GM18867 (cell line): ENCODE results near the gene CCDC201.

ENCODE experiments used
- ATAC-seq: cut with Tn5 transposase; IDR thresholded peaks from one replicate; pipeline ENCODE4 v1.9.1; 2021; ENCODE audit warnings: mild to moderate bottlenecking, moderate library complexity; ENCODE audit not compliant: unreplicated experiment

Gene CCDC201

DNA sequence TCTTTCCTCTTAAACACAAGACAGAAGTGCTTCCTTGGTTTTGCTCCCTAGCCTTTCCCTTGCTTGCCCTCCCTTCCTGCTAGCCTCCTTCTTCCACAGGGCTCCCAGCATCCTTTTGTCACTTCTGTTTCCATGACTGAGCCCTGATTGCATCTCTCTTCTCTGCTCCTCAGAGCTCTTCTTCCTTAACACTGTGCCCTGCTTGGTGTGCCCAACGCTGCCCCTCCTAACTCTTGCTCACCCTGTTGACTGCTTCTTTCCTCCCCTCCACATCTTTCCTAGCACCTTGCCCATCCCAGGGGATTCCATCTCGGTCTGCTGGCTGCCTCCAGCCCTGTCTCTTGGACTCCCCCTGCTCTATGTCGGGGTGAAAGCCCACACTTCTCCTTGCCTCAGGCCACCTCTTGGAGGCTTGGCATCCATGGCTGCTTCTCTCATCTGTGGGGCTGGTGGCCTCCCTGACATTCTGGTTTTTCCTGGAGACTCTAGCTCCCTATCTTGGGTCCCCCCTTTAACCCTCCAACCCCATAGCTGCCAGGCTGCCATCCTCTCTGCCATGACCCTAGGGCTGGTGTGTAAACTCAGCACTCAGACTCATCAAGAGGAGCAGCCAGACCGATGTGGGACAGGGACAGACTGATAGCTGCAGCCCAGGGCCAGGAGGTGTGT is 21.2 kb upstream of the CCDC201 start:
- ATAC-seq: no peak

DNA sequence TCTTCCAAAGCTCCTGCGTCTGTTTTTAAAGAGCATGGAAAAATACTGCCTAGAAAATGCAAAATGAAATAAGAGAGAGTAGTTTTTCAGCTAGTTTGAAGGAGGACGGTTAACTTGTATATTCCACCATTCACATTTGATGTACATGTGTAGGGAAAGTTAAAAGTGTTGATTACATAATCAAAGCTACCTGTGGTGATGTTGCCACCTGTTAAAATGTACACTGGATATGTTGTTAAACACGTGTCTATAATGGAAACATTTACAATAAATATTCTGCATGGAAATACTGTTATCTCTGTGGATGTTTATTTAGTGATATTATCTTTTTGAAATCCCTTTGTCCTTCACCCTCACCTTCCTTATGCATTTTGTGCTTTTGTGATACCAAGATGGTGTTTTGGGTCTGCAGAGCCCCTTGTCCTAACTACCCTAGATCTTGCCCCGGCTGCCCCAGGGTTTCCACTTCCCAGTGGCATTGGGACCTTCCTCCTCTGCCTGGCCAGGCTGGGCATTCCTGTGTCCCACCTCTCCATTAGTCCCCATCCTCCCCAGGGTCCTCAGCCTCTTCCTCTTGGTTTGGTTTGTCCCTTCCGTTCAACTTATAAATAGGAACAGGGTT is 20.6 kb upstream of the CCDC201 start:
- no peak for ATAC-seq

DNA sequence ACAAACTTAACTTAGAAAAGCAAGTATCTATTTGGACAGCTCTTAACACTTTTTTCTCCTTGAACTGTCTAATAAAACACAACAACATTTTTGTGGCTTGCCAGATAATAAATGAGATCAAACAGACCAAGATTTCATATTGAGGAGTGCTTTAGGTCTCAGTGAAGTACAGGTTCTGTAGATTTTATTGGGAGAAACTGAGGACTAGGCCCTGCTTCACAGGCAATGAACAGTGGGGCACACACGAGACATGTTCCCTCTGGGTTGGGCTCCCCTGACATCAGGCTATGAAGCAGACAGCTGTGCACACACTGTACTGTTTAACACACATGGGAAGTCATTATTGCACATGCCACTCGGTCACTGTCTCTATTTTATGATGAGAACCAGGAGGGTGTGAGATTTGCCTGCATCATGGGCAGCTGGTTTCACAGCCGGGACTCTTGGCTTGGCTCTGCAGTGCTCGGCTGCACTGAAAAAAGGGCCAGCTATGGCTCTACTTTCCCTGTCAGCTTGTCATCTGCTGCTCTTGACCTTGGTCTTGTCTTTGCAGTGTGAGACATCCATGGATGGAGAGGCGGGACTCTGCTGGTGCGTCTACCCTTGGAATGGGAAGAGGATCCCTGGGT is 19.6 kb upstream of the CCDC201 start:
- no peak for ATAC-seq

DNA sequence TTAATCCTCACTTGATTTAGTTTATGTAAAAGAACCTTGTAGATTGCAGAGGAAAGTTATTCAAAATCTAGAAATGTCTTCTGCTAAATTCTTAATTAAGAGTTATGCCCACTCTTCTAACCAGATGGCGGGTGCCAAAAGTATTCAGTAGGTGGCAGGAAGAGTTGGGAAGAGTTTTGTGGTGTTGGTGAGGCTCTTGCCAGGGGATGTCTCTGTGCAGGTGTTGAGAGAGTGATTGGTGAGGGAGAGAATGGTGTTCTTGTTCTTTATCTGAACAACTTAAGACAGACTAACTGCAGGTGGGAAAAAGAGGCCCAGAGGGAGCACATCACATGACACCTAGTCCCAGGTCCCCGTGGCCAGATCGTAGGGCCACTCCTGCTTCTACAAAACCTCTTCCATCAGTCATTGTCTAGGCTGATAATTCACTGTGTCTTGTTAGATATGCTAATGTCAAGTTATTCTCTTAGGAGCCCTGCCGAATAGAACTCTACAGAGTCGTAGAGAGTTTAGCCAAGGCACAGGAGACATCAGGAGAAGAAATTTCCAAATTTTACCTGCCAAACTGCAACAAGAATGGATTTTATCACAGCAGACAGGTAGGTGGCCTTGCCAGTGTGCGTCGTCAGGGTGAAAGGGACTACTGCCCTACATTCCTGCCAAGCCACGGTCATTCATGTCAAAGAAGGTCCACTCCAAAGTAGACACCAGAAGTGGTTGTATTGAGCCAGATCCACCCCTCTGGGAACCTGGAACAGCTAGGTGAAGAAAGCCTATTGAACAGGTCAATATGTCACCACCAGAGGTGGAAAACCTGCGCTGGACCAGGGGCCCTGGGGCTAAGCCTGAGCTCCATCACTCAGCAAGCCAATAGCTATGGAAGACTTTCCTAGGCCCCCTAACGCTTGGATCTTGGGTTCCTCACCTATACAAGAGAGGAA is 18.9 kb upstream of the CCDC201 start:
- no peak for ATAC-seq

DNA sequence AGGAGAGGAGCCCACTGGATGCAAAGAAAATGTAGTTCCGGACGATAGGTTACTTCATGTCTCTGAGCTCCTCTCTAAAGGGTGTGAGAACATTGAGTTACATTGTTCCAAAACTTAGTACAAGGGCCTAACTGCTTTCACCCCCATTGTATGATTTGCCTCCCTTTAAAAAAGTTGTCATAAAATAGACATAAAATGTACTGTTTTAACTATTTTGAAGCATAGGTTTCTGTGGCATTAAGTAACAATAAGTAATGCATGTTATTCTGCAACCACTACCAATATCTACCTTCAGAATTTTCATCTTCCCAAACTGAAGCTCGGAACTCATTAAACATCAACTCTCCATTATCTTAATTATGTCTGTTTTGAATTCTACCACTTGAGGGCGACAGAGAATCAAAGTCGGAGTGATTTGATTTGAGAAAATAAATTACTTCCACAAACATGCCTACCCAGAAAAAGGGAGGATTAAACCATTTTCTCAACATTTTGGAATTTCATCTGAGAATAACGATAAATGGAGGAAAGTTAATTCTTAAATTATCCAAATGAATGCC is 18.1 kb upstream of the CCDC201 start:
- ATAC-seq: no peak

- ATAC-seq: no peak
Measured at GRCh38 chr7:45890125-45890901, 17.4 kb upstream of the CCDC201 start.

DNA sequence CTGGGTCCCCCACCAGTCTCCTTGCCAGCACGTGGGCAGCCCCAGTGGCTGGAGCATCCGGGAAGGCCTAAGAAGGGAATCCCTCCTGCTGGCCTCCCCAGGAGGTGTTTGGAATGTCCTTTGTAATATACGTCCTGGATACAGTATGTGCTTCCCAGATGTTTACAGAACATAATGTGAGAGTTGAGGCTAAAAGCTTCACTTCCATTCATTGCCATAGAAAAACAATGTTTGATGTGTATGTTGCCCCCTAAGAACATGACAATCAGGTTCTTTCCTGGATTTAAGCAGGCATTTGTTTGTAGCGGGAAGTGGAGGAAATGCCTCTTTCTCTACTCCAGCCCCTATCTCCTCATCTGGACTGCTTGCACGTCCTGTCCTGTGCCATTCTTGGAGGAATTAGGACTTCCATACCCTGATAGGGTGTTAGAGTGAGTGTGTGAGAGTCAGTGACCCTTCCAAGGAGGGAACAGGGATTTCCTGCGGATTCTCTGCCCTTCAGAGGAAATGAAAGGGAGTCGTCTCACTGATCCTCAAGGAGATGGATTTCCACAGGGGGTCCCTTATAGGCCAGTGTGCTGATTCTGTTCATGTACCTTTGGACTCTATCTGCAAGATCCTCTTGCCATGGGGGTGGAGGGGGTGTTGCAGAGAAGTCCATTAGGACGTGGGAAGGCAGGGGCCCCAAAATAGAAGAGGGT is 16.6 kb upstream of the CCDC201 start:
- ATAC-seq: no peak

DNA sequence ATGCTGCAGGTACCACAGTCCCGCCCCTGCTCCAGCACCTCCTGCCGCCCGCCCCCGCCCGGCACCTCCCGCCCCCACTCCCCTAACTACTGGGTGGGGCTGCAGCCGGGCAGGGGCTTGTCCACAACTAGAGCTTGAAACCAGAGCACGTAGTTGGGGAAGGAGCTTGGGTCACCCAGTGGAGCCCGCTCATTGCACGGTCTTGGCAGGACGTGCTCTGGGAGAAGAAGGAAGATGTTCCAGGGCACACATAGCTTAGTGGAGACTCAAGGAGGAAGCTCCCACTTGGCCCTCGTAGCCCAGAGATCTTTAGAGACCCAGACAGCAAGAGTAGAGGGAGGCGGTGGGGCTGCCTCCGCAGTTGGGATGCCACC is 16.1 kb upstream of the CCDC201 start:
- ATAC-seq: no peak

- ATAC-seq: no peak
Measured at GRCh38 chr7:45888185-45888992, 15.5 kb upstream of the CCDC201 start, which contains the start of gene IGFBP1. TSS of gene IGFBP1 (plus strand) at chr7:45888488. CDS start at chr7:45888653, 165 bp downstream.

DNA sequence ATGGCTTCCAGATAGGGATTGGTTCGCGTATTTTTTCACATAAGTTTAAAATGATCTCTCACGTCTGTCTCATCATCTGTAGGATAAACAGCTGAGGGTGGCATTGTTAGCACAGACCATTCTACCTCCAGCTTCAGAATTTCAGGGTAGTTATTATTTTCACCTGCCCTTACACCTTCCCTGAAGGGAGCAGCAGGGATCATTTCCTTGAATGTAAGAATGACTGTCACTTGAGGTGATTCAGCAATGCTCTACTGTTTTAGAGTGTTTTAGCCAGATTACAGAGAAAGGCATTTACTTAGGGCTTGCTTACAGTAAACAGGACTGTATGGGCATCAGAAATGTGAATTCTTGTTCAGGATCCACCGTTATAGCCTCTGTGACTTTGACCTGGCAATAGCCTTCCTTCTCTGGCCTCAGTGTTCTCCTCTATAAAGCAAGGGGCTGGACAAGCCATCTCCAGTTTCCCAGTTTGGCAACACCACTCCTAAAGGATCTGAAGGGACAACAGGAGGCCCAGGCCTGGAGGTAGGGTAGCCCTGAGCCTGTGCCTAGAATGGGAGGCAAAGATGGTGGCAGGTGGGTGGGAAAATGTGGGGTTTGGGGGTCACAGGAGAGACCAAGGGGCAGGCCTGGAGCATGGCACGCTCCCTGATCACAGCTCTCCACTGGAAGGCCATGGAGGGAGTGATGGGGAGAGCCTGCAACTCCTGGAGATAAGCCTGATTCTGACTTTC is 14.2 kb upstream of the CCDC201 start:
- no peak for ATAC-seq

GRCh38 chr7:45885264-45885882 is 12.5 kb upstream of the CCDC201 start:
- no peak for ATAC-seq

DNA sequence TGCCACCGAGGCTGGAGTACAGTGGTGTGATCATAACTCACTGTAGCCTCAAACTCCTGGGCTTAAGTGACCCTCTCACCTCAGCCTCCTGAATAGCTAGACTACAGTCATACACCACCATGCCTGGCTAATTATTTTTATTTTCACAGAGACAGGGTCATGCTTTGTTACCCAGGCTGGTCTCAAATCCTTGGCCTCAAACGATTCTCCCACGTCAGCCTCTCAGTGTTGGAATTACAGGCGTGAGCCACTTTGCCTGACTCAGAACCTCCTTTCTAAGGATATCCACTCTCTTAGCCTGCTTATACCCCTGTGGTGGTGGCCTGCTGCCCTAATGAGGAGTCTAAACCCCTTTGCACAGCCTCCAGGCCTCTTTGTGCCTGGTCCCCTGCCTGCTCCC is 11.3 kb upstream of the CCDC201 start:
- ATAC-seq: no peak

DNA sequence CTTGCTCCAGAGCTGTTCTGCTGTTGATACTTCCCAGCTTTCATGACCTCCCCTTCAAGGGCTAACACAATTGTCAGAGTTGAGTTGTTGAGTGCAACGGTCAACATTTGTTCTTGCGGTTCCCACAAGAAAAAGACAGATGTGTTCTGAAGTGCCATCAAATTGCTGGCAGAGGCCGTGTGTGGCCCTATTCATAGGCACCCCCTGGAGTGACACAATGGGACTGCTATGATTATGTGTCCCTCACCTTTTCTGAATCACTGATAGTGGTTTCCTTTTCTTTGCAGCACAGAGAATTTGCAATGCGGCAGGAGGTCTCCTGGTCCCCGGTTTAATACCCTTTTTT is 9.6 kb upstream of the CCDC201 start:
- ATAC-seq: no peak

DNA sequence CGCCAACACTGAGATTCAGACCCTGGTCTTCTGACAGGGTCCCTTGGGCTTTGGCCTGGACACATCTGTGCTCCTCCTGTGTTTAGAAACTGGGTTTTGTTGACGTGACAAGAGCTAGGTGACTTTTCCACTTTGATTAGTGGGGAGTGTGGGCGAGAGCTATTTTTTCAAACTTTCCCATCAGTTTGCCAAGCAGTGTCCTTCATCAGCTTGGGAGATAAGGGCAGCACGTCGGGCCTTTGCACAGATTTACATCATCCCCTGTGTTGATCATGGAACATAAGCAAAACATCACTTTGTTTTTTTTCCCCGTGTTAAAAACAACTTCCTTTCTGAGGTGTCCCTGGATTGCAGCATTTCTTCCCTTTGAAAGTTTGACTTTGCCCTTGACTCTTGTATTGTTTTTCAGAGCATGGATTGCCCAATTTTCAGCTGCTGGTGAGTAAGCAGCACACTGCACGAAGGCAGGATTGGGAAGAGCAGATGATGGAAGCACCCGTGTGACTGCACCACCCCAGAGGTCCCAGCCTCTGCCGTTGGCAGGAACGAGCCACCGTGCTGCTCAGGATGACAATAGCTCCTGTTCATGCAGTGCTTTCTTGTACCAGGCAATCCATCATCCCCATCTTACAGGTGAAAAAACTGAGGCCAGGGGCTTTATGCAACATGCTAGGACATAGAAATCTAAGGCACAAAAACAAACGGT is 9.0 kb upstream of the CCDC201 start:
- no peak for ATAC-seq

DNA sequence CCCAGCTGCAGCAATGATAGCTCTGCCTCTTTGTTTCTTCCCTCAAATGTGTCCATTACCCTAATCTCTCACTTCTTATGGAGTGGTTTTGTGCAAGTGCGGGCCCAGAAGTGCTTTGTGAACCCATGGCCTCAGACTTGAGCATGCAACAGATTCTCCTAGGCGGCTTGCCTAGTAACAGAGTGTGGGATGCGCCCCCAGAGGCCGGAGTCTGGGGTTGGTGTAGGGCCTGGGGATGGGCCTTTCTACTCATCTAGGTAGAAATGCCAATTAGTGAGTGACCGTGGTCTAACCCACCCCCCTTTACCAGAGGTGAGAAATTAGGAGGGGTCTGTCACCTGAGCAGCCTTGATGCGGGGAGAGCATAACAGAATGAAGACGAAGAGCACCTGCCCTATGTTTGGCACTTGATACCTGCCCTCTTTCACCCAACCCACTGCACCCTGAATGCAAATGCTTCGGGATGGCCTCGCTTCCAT is 8.4 kb upstream of the CCDC201 start:
- no peak for ATAC-seq

DNA sequence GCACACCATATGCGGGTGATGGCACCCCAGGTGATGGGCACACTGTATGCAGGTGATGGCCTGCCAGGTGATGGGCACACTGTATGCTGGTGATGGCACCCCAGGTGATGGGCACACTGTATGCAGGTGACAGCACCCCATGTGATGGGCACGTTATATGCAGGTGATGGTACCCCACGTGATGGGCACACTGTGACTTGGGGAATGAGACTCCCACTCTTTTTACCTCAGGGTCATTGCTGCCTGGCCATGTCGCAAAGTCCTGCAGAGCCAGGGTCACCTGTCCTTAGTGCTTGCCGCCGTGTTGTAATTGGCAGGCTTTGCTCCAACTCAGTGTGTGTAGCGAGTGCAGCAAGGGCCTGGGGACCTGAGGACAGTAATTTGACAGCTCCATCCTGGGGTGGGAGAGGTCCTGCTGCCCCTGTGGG is 7.6 kb upstream of the CCDC201 start:
- ATAC-seq: no peak
